CD4-positive, alpha-beta T cell (primary cell): Measurements from ENCODE around the gene PRKCB. TPM values are rescaled to one million over a fixed set of nuclear protein-coding genes. Genes with fewer than 3 reads are reported as not detected.

ENCODE experiments used
- ATAC-seq: fragments of 200-7000 bp; cut with Tn5 transposase; one replicate; pipeline ENCODE4 v1.10.0; 2022; ENCODE audit warnings: mild to moderate bottlenecking; ENCODE audit not compliant: poor library complexity
- CTCF ChIA-PET: fragments of 350-600 bp; sonication (Branson Sonifier 250); formaldehyde crosslinking; loops from one replicate; lab custom pipeline; 2021; ENCODE audit warnings: antibody characterized with exemption, inconsistent platforms; lab: Charles Lee
- POLR2A ChIA-PET: fragments of 350-600 bp; sonication (Branson Sonifier 250); formaldehyde crosslinking; loops from one replicate; lab custom pipeline; 2021; ENCODE audit warnings: antibody characterized with exemption, inconsistent platforms; lab: Charles Lee
- DNase-seq, 14 experiments: peaks; one replicate each; pipeline ENCODE4 v3.0.0-alpha.2; 2013 to 2020; ENCODE audit warnings: mixed read lengths in 2 of 14
- H3K27ac ChIP-seq, 2 donors: one replicate each; pipeline versions ENCODE4 v1.5.1 to v1.7.0; 2013; ENCODE audit warnings: low read length in 2 of 2, low read depth in 1 of 2, mild to moderate bottlenecking in 1 of 2
- H3K27me3 ChIP-seq, 2 experiments: 1 replicate in 1 of 2; 2 replicates in 1 of 2; pipeline versions ENCODE4 v1.6.1 to v1.7.0; 2013; ENCODE audit warnings: low read length in 2 of 2, control low read depth in 1 of 2, mild to moderate bottlenecking in 1 of 2, moderate library complexity in 1 of 2; ENCODE audit not compliant: insufficient read depth in 2 of 2, control insufficient read depth in 1 of 2
- H3K36me3 ChIP-seq: one replicate; pipeline ENCODE4 v1.6.1; 2013; ENCODE audit warnings: low read length, control low read depth; ENCODE audit not compliant: insufficient read depth
- H3K4me1 ChIP-seq: one replicate; pipeline ENCODE4 v1.6.1; 2013; ENCODE audit warnings: low read length, control low read depth; ENCODE audit not compliant: insufficient read depth
- H3K4me3 ChIP-seq: one replicate; pipeline ENCODE4 v1.5.1; 2013; ENCODE audit warnings: mild to moderate bottlenecking, low read length, moderate library complexity
- H3K9me3 ChIP-seq, 2 experiments: 1 replicate in 1 of 2; 2 replicates in 1 of 2; pipeline versions ENCODE4 v1.6.1 to v1.7.0; 2013; ENCODE audit warnings: low read length in 2 of 2, mild to moderate bottlenecking in 2 of 2, control low read depth in 1 of 2, moderate library complexity in 1 of 2; ENCODE audit not compliant: control insufficient read depth in 1 of 2, insufficient read depth in 1 of 2
- H3K27ac Mint-ChIP-seq: one replicate; pipeline ENCODE4 v1.8.0; 2020; ENCODE audit warnings: mixed read lengths
- H3K27me3 Mint-ChIP-seq: one replicate; pipeline ENCODE4 v1.8.0; 2021; ENCODE audit warnings: mixed read lengths
- H3K36me3 Mint-ChIP-seq: one replicate; pipeline ENCODE4 v1.8.0; 2021; ENCODE audit warnings: low read depth, mixed read lengths
- H3K4me1 Mint-ChIP-seq: one replicate; pipeline ENCODE4 v1.8.0; 2021; ENCODE audit warnings: low read depth, mixed read lengths
- H3K4me3 Mint-ChIP-seq: one replicate; pipeline ENCODE4 v1.8.0; 2020; ENCODE audit warnings: mild to moderate bottlenecking, mixed read lengths
- H3K9me3 Mint-ChIP-seq: one replicate; pipeline ENCODE4 v1.8.0; 2020; ENCODE audit warnings: mixed read lengths
- CTCF ChIP-seq: fragments of 200-600 bp; IDR thresholded peaks from one replicate; pipeline ENCODE4 v1.8.0; 2022; ENCODE audit warnings: antibody characterized with exemption, mild to moderate bottlenecking
- intact Hi-C, 2 experiments: fragments of 100-400 bp; cut with DNase I in 1 of 2; cut with micrococcal nuclease in 1 of 2; formaldehyde crosslinking; loops; one replicate each; pipeline versions ENCODE4 v1.15.1 to v1.9.0; 2023 to 2025; cut with DNase I, micrococcal nuclease
- total RNA-seq, 174 experiments: library from RNA in 2 of 174; stranded (reverse) in 2 of 174; gene quantifications; one replicate each; pipeline ENCODE4 v1.2.3 and lab custom pipeline; 2021 to 2026

Gene PRKCB
- total RNA-seq, 2 experiments from 2014 or later: 64.7 TPM

- Histone ChIP-seq H3K27me3 (no peaks in the 10 kb centered on the region), H3K27ac (no peak overlapping the region), H3K4me3 (no peak overlapping the region), H3K9me3 (no peaks in the 10 kb centered on the region), H3K4me1 (peaks cover 18% of the 10 kb centered on the region), H3K36me3 (no peaks in the 10 kb centered on the region)
- peak overlapping the region; percentile 63 for H3K27ac Mint-ChIP-seq
- POLR2A ChIA-PET: no interaction called here
- H3K36me3 Mint-ChIP-seq: peaks cover 14% of the 10 kb centered on the region
- H3K4me1 Mint-ChIP-seq: peaks cover 65% of the 10 kb centered on the region
- no peak for DNase-seq
- no peak for TF ChIP-seq CTCF
- no peaks in the 10 kb centered on the region for H3K9me3 Mint-ChIP-seq
- no peak for ATAC-seq
- intact Hi-C loops: no loop called here
- H3K4me3 Mint-ChIP-seq: no peak overlapping the region
- CTCF ChIA-PET: interaction anchor here (1.2 kb wide), 1 partner anchor 115 kb away, joined by 3 read pairs; no protein-coding TSS in a partner anchor
- no peaks in the 10 kb centered on the region for H3K27me3 Mint-ChIP-seq
Measured at GRCh38 chr16:23895052-23895451, 59.3 kb downstream of the PRKCB start.

GRCh38 chr16:23896832-23897821 lies 61.3 kb downstream of the PRKCB start:
- peaks cover 76% of the 10 kb centered on the region for H3K4me1 Mint-ChIP-seq

More at GRCh38 chr16:23896832-23897821, 61.3 kb downstream of the PRKCB start:
- Histone ChIP-seq H3K27me3 (no peaks in the 10 kb centered on the region), H3K9me3 (no peaks in the 10 kb centered on the region), H3K4me1 (peaks cover 30% of the 10 kb centered on the region), H3K36me3 (no peaks in the 10 kb centered on the region), H3K27ac (no peak overlapping the region), H3K4me3 (no peak overlapping the region)
- peak; percentile 26 for ATAC-seq
- CTCF ChIA-PET: no interaction called here
- no peak for TF ChIP-seq CTCF
- Mint-ChIP-seq H3K27me3 (no peaks in the 10 kb centered on the region), H3K4me3 (peak overlapping the region; percentile 75), H3K9me3 (no peaks in the 10 kb centered on the region), H3K36me3 (peaks cover 14% of the 10 kb centered on the region), H3K27ac (peak overlapping the region; percentile 50)
- intact Hi-C loops: no loop called here
- POLR2A ChIA-PET: interaction anchor here (1.1 to 1.9 kb wide), 9 partner anchors 11 to 113 kb away, joined by 3 to 9 read pairs (median 6); partner anchors contain the start of gene PRKCB
- peak in 4 of 14 experiments; percentile 10 to 52 (median 16) for DNase-seq
